A549 (cell line): ENCODE data around the gene CDK19. TPM values are rescaled to one million over a fixed set of nuclear protein-coding genes. Genes with fewer than 3 reads are reported as not detected.

Experiments used
- ATAC-seq, 2 experiments: fragments of 200-7000 bp in 1 of 2; fragments of >200 bp in 1 of 2; cut with Nextera tagmentation in 1 of 2; cut with Tn5 transposase in 1 of 2; 3 replicates each; pipeline versions ENCODE4 v1.8.0 to v1.9.1; 2018 to 2020; ENCODE audit warnings: mild to moderate bottlenecking in 1 of 2, moderate library complexity in 1 of 2
- CTCF ChIA-PET: fragments of 300-600 bp; sonication (Branson Sonifier 250); formaldehyde crosslinking; extraction: SDS; loops from one replicate; lab custom pipeline; 2021; ENCODE audit warnings: antibody characterized with exemption, inconsistent platforms; lab: Yijun Ruan, JAX
- POLR2A ChIA-PET: fragments of 350-600 bp; formaldehyde crosslinking; extraction: SDS; loops from one replicate; lab custom pipeline; 2021; ENCODE audit warnings: antibody characterized with exemption, inconsistent platforms; lab: Yijun Ruan, JAX
- DNase-seq, 2 experiments: peaks; one replicate each; pipeline versions ENCODE4 v3.0.0 to v3.0.0-alpha.2; 2011 to 2016; ENCODE audit warnings: low read depth in 1 of 2, low spot score in 1 of 2
- FAIRE-seq: peaks from 2 replicates; lab custom pipeline; 2011; peaks lifted over from hg19 to GRCh38; lab: Jason Lieb, UNC
- H3K27ac ChIP-seq, 2 experiments: fragments of >200 bp; sonication (Bioruptor Twin); formaldehyde crosslinking; 3 replicates each; pipeline ENCODE4 v1.5.1; 2016 to 2017
- H3K4me1 ChIP-seq: fragments of >200 bp; sonication (Bioruptor Twin); formaldehyde crosslinking; 3 replicates; pipeline ENCODE4 v1.6.1; 2016
- H3K4me2 ChIP-seq: fragments of >200 bp; sonication (Bioruptor Twin); formaldehyde crosslinking; 3 replicates; pipeline ENCODE4 v1.6.1; 2016
- H3K4me3 ChIP-seq: fragments of >200 bp; sonication (Bioruptor Twin); formaldehyde crosslinking; 3 replicates; pipeline ENCODE4 v1.5.1; 2016
- H3K9me3 ChIP-seq: fragments of >200 bp; sonication (Bioruptor Twin); formaldehyde crosslinking; 3 replicates; pipeline ENCODE4 v1.6.1; 2016
- BCL3 ChIP-seq: fragments of >200 bp; sonication (Bioruptor Twin); formaldehyde crosslinking; IDR thresholded peaks from 3 replicates; pipeline ENCODE4 v1.6.1; 2016
- CHD4 ChIP-seq: fragments of 200-600 bp; sonication (generic); IDR thresholded peaks from 2 replicates; pipeline ENCODE4 v1.6.1; 2016; ENCODE audit warnings: antibody characterized with exemption, mild to moderate bottlenecking, borderline replicate concordance
- E2F6 ChIP-seq: IDR thresholded peaks from 2 replicates; pipeline ENCODE4 v1.6.1; 2012; ENCODE audit warnings: low read depth, borderline replicate concordance
- EHMT2 ChIP-seq: fragments of 200-600 bp; sonication (generic); IDR thresholded peaks from 2 replicates; pipeline ENCODE4 v1.6.1; 2016; ENCODE audit warnings: antibody characterized with exemption, low read depth, mild to moderate bottlenecking, moderate library complexity
- FOSB ChIP-seq: fragments of 250-450 bp; sonication (Bioruptor Pico); IDR thresholded peaks from 2 replicates; pipeline ENCODE4 v1.5.0; 2020; ENCODE audit warnings: mild to moderate bottlenecking, moderate library complexity
- FOSL2 ChIP-seq, 2 experiments: fragments of 450-650 bp in 1 of 2; fragments of >200 bp in 1 of 2; sonication (Bioruptor Twin) in 1 of 2; formaldehyde crosslinking; IDR thresholded peaks; 2 replicates each; pipeline versions ENCODE4 v1.5.0 to v1.6.1; 2016 to 2020; ENCODE audit warnings: mild to moderate bottlenecking in 1 of 2, moderate library complexity in 1 of 2
- HDAC2 ChIP-seq: fragments of 200-600 bp; sonication (generic); IDR thresholded peaks from 2 replicates; pipeline ENCODE4 v1.6.1; 2016
- HOXB5 ChIP-seq: fragments of 250-450 bp; sonication (Bioruptor Pico); IDR thresholded peaks from 2 replicates; pipeline ENCODE4 v1.5.0; 2020; ENCODE audit warnings: mild to moderate bottlenecking, moderate library complexity
- KDM5A ChIP-seq: fragments of 200-600 bp; sonication (generic); IDR thresholded peaks from 2 replicates; pipeline ENCODE4 v1.6.1; 2016; ENCODE audit warnings: antibody characterized with exemption, mild to moderate bottlenecking
- MAFK ChIP-seq: fragments of 450-650 bp; IDR thresholded peaks from 2 replicates; pipeline ENCODE4 v1.6.1; 2014; ENCODE audit not compliant: partially characterized antibody
- MAX ChIP-seq: IDR thresholded peaks from 2 replicates; pipeline ENCODE4 v1.6.1; 2012
- MAZ ChIP-seq: fragments of 150-350 bp; IDR thresholded peaks from 2 replicates; pipeline ENCODE4 v1.6.1; 2014; ENCODE audit warnings: antibody characterized with exemption, low read depth, low read length, borderline replicate concordance
- MYC ChIP-seq: IDR thresholded peaks from 2 replicates; pipeline ENCODE4 v1.6.1; 2012; ENCODE audit warnings: mild to moderate bottlenecking, inconsistent platforms, low read length, improper control_type of control experiment, borderline replicate concordance
- PHF8 ChIP-seq: fragments of 200-600 bp; sonication (generic); IDR thresholded peaks from 2 replicates; pipeline ENCODE4 v1.6.1; 2016; ENCODE audit warnings: low read depth, mild to moderate bottlenecking, antibody characterized with exemption, moderate library complexity, borderline replicate concordance
- POLR2A ChIP-seq: IDR thresholded peaks from 2 replicates; pipeline ENCODE4 v1.6.1; 2012; ENCODE audit warnings: mild to moderate bottlenecking, low read length
- RCOR1 ChIP-seq: fragments of 150-350 bp; IDR thresholded peaks from 2 replicates; pipeline ENCODE4 v1.6.1; 2014; ENCODE audit warnings: antibody characterized with exemption, low read length, low read depth
- REST ChIP-seq: fragments of 200-600 bp; sonication (generic); IDR thresholded peaks from 2 replicates; pipeline ENCODE4 v1.6.1; 2016; ENCODE audit warnings: antibody characterized with exemption, mild to moderate bottlenecking, moderate library complexity
- RNF2 ChIP-seq: fragments of 200-600 bp; sonication (generic); IDR thresholded peaks from 2 replicates; pipeline ENCODE4 v1.6.1; 2016; ENCODE audit warnings: low read depth, mild to moderate bottlenecking, antibody characterized with exemption, moderate library complexity, borderline replicate concordance
- TFCP2L1 ChIP-seq: fragments of 250-450 bp; sonication (Bioruptor Pico); IDR thresholded peaks from 2 replicates; pipeline ENCODE4 v1.5.0; 2021; ENCODE audit warnings: mild to moderate bottlenecking
- ZFP36 ChIP-seq: fragments of 450-650 bp; IDR thresholded peaks from 2 replicates; pipeline ENCODE4 v1.6.1; 2014; ENCODE audit warnings: borderline replicate concordance; ENCODE audit not compliant: partially characterized antibody
- ZNF302 ChIP-seq: fragments of 250-450 bp; sonication (Bioruptor Pico); IDR thresholded peaks from 2 replicates; pipeline ENCODE4 v1.9.0; 2021; ENCODE audit warnings: inconsistent platforms, mild to moderate bottlenecking, moderate library complexity
- WGBS: methylation state at CpG from one replicate; pipeline ENCODE4 v1.1.6; 2017; ENCODE audit errors: missing lambda C conversion rate; 5-methylcytosine and 5-hydroxymethylcytosine counted together
- polyA plus RNA-seq, 4 experiments: library from polyadenylated mRNA; depleted of rRNA in 3 of 4; stranded (reverse); fragments of >200 nt; fragmentation: RNase III in 1 of 4; extraction: RNeasy Plus Mini Kit Qiagen cat#74134 plus additional on column Dnase treatment in 1 of 4; gene quantifications; 2 replicates in 3 of 4; 3 replicates in 1 of 4; pipeline ENCODE4 v1.2.3, GENCODE V29; 2011 to 2017

CDK19 gene
- polyA plus RNA-seq, 2 of the 4 experiments (the other 2 are of a cell fraction), result 7.1 to 18.6 TPM

- TF ChIP-seq BCL3 (no peak), ZNF302 (no peak)
Measured at GRCh38 chr6:110674096-110674495, 141.2 kb downstream of the CDK19 start (continued).

- ChIA-PET POLR2A (no interaction called here), CTCF (no interaction called here)
- no peak overlapping the region for H3K4me2 ChIP-seq
- 93% methylated on average over 2 of the region's 2 CpGs for WGBS
- H3K9me3 ChIP-seq, result no peaks in the 10 kb centered on the region
- ATAC-seq (no peak), DNase-seq (no peak), FAIRE-seq (no peak)
- TF ChIP-seq HOXB5 (CRISPR knock-in tag), result no peak
- no peak for TF ChIP-seq TFCP2L1 (CRISPR knock-in tag)
- TF ChIP-seq HDAC2, result no peak
- TF ChIP-seq EHMT2, result no peak
- no peak for TF ChIP-seq MAFK
- TF ChIP-seq MAZ, result no peak
- TF ChIP-seq POLR2A, result no peak
- TF ChIP-seq ZFP36, result no peak
- no peak for TF ChIP-seq REST
- TF ChIP-seq KDM5A, result no peak
- no peak for TF ChIP-seq MYC
- TF ChIP-seq FOSB, result no peak
- TF ChIP-seq FOSL2 (IDR thresholded peaks at IDR 0.05), result no peak
- no peak for TF ChIP-seq FOSL2 (CRISPR knock-in tag; IDR thresholded peaks at IDR 0.05)
- TF ChIP-seq CHD4, result no peak
- TF ChIP-seq RNF2, result no peak
- no peak for TF ChIP-seq PHF8
- TF ChIP-seq E2F6, result no peak
- no peak for TF ChIP-seq MAX
- no peak overlapping the region for H3K4me3 ChIP-seq
- 0 out of 3 replicates have a peak, but pooled peaks cover 3% of the 10 kb centered on the region for H3K4me1 ChIP-seq
- no peak overlapping the region for H3K27ac ChIP-seq
Measured at GRCh38 chr6:110672122-110672521, 143.1 kb downstream of the CDK19 start.

GRCh38 chr6:110671447-110671846, 143.8 kb downstream of the CDK19 start:
- Histone ChIP-seq H3K4me2 (no peak overlapping the region), H3K4me1 (0 out of 3 replicates have a peak, but pooled peaks cover 3% of the 10 kb centered on the region), H3K27ac (no peak overlapping the region), H3K9me3 (no peaks in the 10 kb centered on the region), H3K4me3 (no peak overlapping the region)
- FAIRE-seq (no peak), ATAC-seq (no peak), DNase-seq (no peak)
- TF ChIP-seq TFCP2L1 (CRISPR knock-in tag), result no peak
- no peak for TF ChIP-seq RCOR1
- ChIA-PET POLR2A (no interaction called here), CTCF (interaction anchor here (0.7 kb wide), 1 partner anchor 405 kb away, joined by 3 read pairs; no protein-coding TSS in a partner anchor)
